ENCODE data around the gene TNFRSF25. TPM values are rescaled to one million over a fixed set of nuclear protein-coding genes. Genes with fewer than 3 reads are reported as not detected.

The TNFRSF25 gene
- total and polyA plus RNA-seq, 2 donors (not counting 3 experiments of a cell fraction or from before 2014, with no cell fraction given), result 33.9 to 38.8 TPM

- Histone ChIP-seq H3K9me3 (replicated peaks; ENCODE audit: control insufficient read depth, insufficient read depth, low read length) (no peaks in the 10 kb centered on the region), H3K4me2 (ENCODE audit: insufficient read depth, low read length) (no peak overlapping the region), H2AFZ (ENCODE audit: low read depth, low read length) (no peak overlapping the region), H3K9ac (replicated peaks; ENCODE audit: extremely low read depth, insufficient read depth, low read length) (no peak overlapping the region), H3K4me1 (ENCODE audit: control insufficient read depth, extremely low read depth, insufficient read depth, low read length) (no peaks in the 10 kb centered on the region), H3K4me3 (replicated peaks in 1 of 3; ENCODE audit: insufficient read depth in 1 of 3, low read depth in 1 of 3, low read length in 3 of 3) (no peak overlapping the region), H3K36me3 (ENCODE audit: control insufficient read depth in 2 of 2, extremely low read depth in 1 of 2, insufficient read depth in 2 of 2, low read length in 2 of 2) (peaks cover 9 to 23% of the 10 kb centered on the region in 2 experiments), H4K20me1 (replicated peaks; ENCODE audit: control insufficient read depth, extremely low read depth, insufficient read depth, low read length) (no peaks in the 10 kb centered on the region), H3K79me2 (ENCODE audit: control insufficient read depth, insufficient read depth, low read length) (no peaks in the 10 kb centered on the region), H3K27me3 (ENCODE audit: control insufficient read depth in 2 of 2, insufficient read depth in 2 of 2, low read length in 2 of 2) (no peaks in the 10 kb centered on the region), H3K27ac (ENCODE audit: insufficient read depth, low read depth, low read length) (no peak overlapping the region), H3K9me1 (replicated peaks; ENCODE audit: control insufficient read depth, extremely low read depth, insufficient read depth, low read length) (no peaks in the 10 kb centered on the region)
- BruUV-seq (replicated peaks), result no TSS peak
- intact Hi-C loops (cut with micrococcal nuclease), result no loop called here
- CTCF ChIA-PET, result interaction anchor here (1.0 kb wide), 1 partner anchor 27 kb away, joined by 3 read pairs; no protein-coding TSS in a partner anchor
- TF ChIP-seq MAX (IDR thresholded peaks at IDR 0.05; ENCODE audit: insufficient read depth, insufficient read length) (no peak), POLR2A (IDR thresholded peaks at IDR 0.05; ENCODE audit: low read depth, low read length) (no peak), MYC (IDR thresholded peaks at IDR 0.05; ENCODE audit: low read depth, low read length) (no peak), JUN (IDR thresholded peaks at IDR 0.05; ENCODE audit: borderline replicate concordance, insufficient read depth, insufficient read length, low read depth) (no peak), POLR2AphosphoS5 (IDR thresholded peaks at IDR 0.05; ENCODE audit: insufficient read depth, low read depth, low read length) (no peak), EZH2 (IDR thresholded peaks at IDR 0.05; ENCODE audit: borderline replicate concordance, low read depth, low read length, severe bottlenecking) (no peak), GATA2 (IDR thresholded peaks at IDR 0.05; ENCODE audit: insufficient read depth, insufficient read length, low read depth, low read length) (no peak), CTCF (IDR thresholded peaks at IDR 0.05; ENCODE audit: extremely low read depth in 1 of 2, insufficient read depth in 1 of 2, low read depth in 1 of 2, low read length in 2 of 2) (no peak), FOS (IDR thresholded peaks at IDR 0.05; ENCODE audit: borderline replicate concordance, insufficient read depth, low read length) (no peak)
- DNase-seq (ENCODE audit: low read depth, low spot score), result no peak
- no peak for FAIRE-seq
- POLR2A ChIA-PET, result no interaction called here
- dilution Hi-C loops (cut with MboI; ENCODE audit: extremely low pct_ligation_motif_present, low sequenced_read_pairs), result no loop called here
Observed at GRCh38 chr1:6463120-6463412, 2.9 kb downstream of the TNFRSF25 start.
